ENCODE data around the gene ADGRG3.

- TF ChIP-seq CTCF (IDR thresholded peaks at IDR 0.05; ENCODE audit: low read depth, low read length) (no peak), EZH2phosphoT487 (IDR thresholded peaks at IDR 0.05; ENCODE audit: low read depth) (no peak)
Observed at GRCh38 chr16:57666353-57667047, 1.6 kb upstream of the ADGRG3 start.
